Neural cell (in vitro differentiated cells): ENCODE measurements around the gene ADAM30.

ENCODE experiments used
- EP300 ChIP-seq: fragments of 450-650 bp; conservative IDR thresholded peaks from 2 replicates; pipeline ENCODE4 v1.6.1; 2014; ENCODE audit warnings: antibody characterized with exemption, mild to moderate bottlenecking, moderate library complexity; ENCODE audit not compliant: poor library complexity, severe bottlenecking
- EZH2 ChIP-seq: fragments of 200-600, 300-800 bp; shearing (Covaris generic), sonication (generic); IDR thresholded peaks from 2 replicates; pipeline ENCODE4 v1.6.1; 2014; ENCODE audit warnings: antibody characterized with exemption, low read length, borderline replicate concordance, mild to moderate bottlenecking; ENCODE audit not compliant: insufficient read depth, poor library complexity, severe bottlenecking
- POLR2AphosphoS5 ChIP-seq: IDR thresholded peaks from 2 replicates; pipeline ENCODE4 v1.6.1; 2012
- SMC3 ChIP-seq: fragments of 450-650 bp; conservative IDR thresholded peaks from 2 replicates; pipeline ENCODE4 v1.6.1; 2014; ENCODE audit warnings: antibody characterized with exemption, mild to moderate bottlenecking, moderate library complexity; ENCODE audit not compliant: poor library complexity
- TAF1 ChIP-seq: IDR thresholded peaks from 2 replicates; pipeline ENCODE4 v1.6.1; 2012; ENCODE audit warnings: low read depth
- TF ChIP-seq, protein P1 (sequence below): fragments of 450-650 bp; IDR thresholded peaks from 2 replicates; pipeline ENCODE4 v1.5.1; 2014; ENCODE audit warnings: antibody characterized with exemption, mild to moderate bottlenecking, moderate library complexity; ENCODE audit not compliant: poor library complexity, severe bottlenecking

- TF ChIP-seq, protein P1, sequence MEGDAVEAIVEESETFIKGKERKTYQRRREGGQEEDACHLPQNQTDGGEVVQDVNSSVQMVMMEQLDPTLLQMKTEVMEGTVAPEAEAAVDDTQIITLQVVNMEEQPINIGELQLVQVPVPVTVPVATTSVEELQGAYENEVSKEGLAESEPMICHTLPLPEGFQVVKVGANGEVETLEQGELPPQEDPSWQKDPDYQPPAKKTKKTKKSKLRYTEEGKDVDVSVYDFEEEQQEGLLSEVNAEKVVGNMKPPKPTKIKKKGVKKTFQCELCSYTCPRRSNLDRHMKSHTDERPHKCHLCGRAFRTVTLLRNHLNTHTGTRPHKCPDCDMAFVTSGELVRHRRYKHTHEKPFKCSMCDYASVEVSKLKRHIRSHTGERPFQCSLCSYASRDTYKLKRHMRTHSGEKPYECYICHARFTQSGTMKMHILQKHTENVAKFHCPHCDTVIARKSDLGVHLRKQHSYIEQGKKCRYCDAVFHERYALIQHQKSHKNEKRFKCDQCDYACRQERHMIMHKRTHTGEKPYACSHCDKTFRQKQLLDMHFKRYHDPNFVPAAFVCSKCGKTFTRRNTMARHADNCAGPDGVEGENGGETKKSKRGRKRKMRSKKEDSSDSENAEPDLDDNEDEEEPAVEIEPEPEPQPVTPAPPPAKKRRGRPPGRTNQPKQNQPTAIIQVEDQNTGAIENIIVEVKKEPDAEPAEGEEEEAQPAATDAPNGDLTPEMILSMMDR = no peak
- TF ChIP-seq EP300 (no peak), EZH2 (no peak), POLR2AphosphoS5 (no peak), SMC3 (no peak), TAF1 (no peak)
These were observed 22.1 kb downstream of the ADAM30 start for GRCh38 chr1:119874186-119874585.
